ENCODE measurements around the gene GPR142.

GPR142 gene

DNA sequence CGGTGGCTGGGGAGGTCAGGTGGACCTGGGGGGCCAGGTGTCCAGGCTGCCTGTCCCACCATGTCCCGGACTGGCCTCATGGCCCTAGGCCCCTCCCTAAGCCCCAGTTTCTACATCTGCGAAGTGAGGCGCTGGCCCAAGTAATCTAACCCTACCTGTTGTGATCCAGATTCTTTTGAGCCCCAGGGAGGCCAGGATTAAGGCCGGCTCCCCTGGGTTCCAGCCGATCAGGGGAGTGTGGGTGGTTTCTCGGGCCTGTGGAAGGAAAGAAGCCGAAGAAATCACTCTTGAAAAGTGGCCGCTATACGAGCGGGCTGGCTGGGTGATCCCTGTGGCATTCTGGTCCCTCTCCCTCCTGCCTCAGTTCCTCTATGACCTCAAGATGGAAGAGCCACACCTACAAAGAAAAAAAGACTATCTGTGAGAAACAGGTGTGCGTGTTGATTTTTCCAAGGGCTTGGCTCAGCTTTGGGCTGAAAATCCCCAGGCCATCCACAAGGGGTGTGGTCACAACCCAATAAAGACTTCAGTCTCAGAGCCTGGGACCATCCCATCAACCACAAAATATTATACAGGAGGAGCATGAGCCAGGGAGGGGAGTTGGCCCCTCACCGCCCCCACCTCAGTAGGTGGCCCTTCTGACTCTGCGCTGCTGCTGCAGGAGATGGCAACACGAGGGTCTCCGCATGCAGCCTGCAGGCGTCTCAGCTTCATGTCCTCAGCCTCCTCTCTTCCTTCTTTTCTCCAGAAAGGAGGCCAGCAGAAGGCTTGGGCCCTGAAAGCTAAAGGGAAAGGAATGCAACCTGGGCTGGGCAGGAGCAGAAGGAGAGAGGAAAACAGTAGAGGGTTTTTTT lies 20.3 kb downstream of the GPR142 start:
- no peak overlapping the region for H3K4me3 ChIP-seq (ENCODE audit: low read depth in 1 of 2, low read length in 2 of 2)
- no peaks in the 10 kb centered on the region for H4K20me1 ChIP-seq (ENCODE audit: insufficient read depth, low read length)
- H3K36me3 ChIP-seq (ENCODE audit: insufficient read depth, low read length), result no peaks in the 10 kb centered on the region
- H3K27me3 ChIP-seq (ENCODE audit: insufficient read depth, low read length, poor library complexity), result no peaks in the 10 kb centered on the region
- no peak for ATAC-seq (ENCODE audit: insufficient read depth, low read depth)
- H3K4me2 ChIP-seq (ENCODE audit: insufficient read depth, low read length), result no peak overlapping the region
- no peaks in the 10 kb centered on the region for H3K9me3 ChIP-seq (ENCODE audit: insufficient read depth, low read length, severe bottlenecking)
- H3K9ac ChIP-seq (ENCODE audit: low read depth, low read length), result no peak overlapping the region
- H2AFZ ChIP-seq (ENCODE audit: low read depth, low read length), result no peak overlapping the region
- DNase-seq, result no peak
- no peaks in the 10 kb centered on the region for H3K4me1 ChIP-seq (ENCODE audit: insufficient read depth, low read length)
- H3K79me2 ChIP-seq (ENCODE audit: insufficient read depth, low read length), result no peaks in the 10 kb centered on the region
- TF ChIP-seq, protein P1, sequence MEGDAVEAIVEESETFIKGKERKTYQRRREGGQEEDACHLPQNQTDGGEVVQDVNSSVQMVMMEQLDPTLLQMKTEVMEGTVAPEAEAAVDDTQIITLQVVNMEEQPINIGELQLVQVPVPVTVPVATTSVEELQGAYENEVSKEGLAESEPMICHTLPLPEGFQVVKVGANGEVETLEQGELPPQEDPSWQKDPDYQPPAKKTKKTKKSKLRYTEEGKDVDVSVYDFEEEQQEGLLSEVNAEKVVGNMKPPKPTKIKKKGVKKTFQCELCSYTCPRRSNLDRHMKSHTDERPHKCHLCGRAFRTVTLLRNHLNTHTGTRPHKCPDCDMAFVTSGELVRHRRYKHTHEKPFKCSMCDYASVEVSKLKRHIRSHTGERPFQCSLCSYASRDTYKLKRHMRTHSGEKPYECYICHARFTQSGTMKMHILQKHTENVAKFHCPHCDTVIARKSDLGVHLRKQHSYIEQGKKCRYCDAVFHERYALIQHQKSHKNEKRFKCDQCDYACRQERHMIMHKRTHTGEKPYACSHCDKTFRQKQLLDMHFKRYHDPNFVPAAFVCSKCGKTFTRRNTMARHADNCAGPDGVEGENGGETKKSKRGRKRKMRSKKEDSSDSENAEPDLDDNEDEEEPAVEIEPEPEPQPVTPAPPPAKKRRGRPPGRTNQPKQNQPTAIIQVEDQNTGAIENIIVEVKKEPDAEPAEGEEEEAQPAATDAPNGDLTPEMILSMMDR (IDR thresholded peaks at IDR 0.05; ENCODE audit: borderline replicate concordance, extremely low read depth, low read length, poor library complexity, severe bottlenecking), result no peak
- TF ChIP-seq EZH2 (IDR thresholded peaks at IDR 0.05; ENCODE audit: borderline replicate concordance, low read depth, low read length, severe bottlenecking), result no peak
- no peak overlapping the region for H3K27ac ChIP-seq (ENCODE audit: low read length)

DNA sequence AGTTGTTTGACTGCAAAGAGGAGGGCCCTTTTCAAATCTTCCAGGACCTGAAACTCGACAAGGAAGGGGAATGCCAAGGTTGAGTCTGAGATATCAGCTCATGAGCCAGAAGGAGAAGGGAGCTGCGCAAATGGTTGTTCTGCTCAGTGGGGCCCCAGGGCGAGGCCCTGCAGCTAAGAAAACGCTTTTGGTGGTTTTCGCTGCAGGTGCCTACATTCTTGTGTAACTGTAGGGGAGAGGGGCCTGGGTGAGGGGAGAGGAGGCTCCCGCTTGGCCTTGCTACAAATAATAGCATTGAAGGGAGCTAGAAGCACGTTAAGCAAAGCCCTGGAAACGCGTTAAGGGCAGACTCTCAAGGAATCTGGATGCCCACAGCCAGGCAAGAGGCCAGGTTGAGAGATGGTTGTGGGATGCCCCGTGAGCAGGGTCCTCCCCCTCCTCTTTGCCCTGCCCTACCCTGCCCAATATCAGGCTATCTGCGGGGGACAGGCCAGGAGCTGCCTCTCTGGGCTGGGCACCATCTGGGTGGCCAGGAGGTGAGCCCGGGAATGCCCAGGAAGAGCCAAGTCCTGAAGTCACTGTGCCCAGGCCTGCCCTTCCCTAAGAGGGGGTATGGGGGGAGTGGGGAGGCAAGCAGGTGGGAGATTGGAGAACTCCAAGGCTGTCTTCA lies 21.9 kb downstream of the GPR142 start:
- DNase-seq (no peak), ATAC-seq (ENCODE audit: insufficient read depth, low read depth) (no peak)
- H2AFZ ChIP-seq (ENCODE audit: low read depth, low read length), result no peak overlapping the region
- no peaks in the 10 kb centered on the region for H4K20me1 ChIP-seq (ENCODE audit: insufficient read depth, low read length)
- no peak overlapping the region for H3K4me3 ChIP-seq (ENCODE audit: low read depth in 1 of 2, low read length in 2 of 2)
- no peaks in the 10 kb centered on the region for H3K36me3 ChIP-seq (ENCODE audit: insufficient read depth, low read length)
- TF ChIP-seq, protein P1 (IDR thresholded peaks at IDR 0.05; ENCODE audit: borderline replicate concordance, extremely low read depth, low read length, poor library complexity, severe bottlenecking), result no peak
- no peak for TF ChIP-seq EZH2 (IDR thresholded peaks at IDR 0.05; ENCODE audit: borderline replicate concordance, low read depth, low read length, severe bottlenecking)
- H3K79me2 ChIP-seq (ENCODE audit: insufficient read depth, low read length), result no peaks in the 10 kb centered on the region
- H3K4me1 ChIP-seq (ENCODE audit: insufficient read depth, low read length), result no peaks in the 10 kb centered on the region
- peaks cover 3% of the 10 kb centered on the region for H3K27me3 ChIP-seq (ENCODE audit: insufficient read depth, low read length, poor library complexity)
- no peak overlapping the region for H3K27ac ChIP-seq (ENCODE audit: low read length)
- H3K9me3 ChIP-seq (ENCODE audit: insufficient read depth, low read length, severe bottlenecking), result no peaks in the 10 kb centered on the region
- H3K4me2 ChIP-seq (ENCODE audit: insufficient read depth, low read length), result no peak overlapping the region
- no peak overlapping the region for H3K9ac ChIP-seq (ENCODE audit: low read depth, low read length)

DNA sequence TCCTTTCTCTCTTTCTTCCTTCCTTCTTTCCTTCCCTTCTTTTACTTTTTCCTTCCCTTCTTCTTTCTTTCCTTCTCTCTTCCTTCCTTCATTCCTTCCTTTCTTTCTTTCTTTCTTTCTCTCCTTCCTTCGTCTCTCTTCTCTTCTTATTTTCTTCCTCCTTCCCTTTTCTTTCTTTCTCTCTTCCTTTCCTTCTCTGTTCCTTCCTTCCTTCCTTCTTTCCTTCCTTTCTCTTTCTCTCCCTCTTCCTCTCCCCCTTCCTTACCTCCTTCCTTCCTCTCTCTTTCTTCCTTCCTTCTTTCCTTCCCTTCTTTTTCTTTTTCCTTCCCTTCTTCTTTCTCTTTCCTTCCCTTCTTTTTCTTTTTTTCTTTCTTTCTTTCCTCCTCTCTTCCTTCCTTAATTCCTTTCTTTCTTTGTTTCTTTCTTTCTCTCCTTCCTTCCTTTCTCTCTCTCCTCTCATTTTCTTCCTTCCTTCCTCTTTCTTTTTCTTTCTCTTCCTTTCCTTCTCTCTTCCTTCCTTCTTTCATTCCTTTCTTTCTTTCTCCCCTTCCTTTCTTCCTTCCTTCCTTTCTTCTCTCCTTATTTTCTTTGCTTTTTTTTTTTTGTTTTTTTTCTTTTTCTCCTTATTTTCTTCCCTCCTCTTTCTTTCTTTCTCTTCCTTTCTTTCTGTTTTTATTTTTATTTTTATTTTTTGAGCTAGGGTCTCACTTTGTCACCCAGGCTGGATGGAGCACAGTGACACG lies 22.8 kb downstream of the GPR142 start:
- H3K79me2 ChIP-seq (ENCODE audit: insufficient read depth, low read length), result no peaks in the 10 kb centered on the region
- H3K9ac ChIP-seq (ENCODE audit: low read depth, low read length), result no peak overlapping the region
- ATAC-seq (ENCODE audit: insufficient read depth, low read depth) (no peak), DNase-seq (no peak)
- H3K27me3 ChIP-seq (ENCODE audit: insufficient read depth, low read length, poor library complexity), result peaks cover 3% of the 10 kb centered on the region
- H3K9me3 ChIP-seq (ENCODE audit: insufficient read depth, low read length, severe bottlenecking), result no peaks in the 10 kb centered on the region
- H3K36me3 ChIP-seq (ENCODE audit: insufficient read depth, low read length), result no peaks in the 10 kb centered on the region
- H2AFZ ChIP-seq (ENCODE audit: low read depth, low read length), result no peak overlapping the region
- TF ChIP-seq, protein P1 (IDR thresholded peaks at IDR 0.05; ENCODE audit: borderline replicate concordance, extremely low read depth, low read length, poor library complexity, severe bottlenecking), result no peak
- TF ChIP-seq EZH2 (IDR thresholded peaks at IDR 0.05; ENCODE audit: borderline replicate concordance, low read depth, low read length, severe bottlenecking), result no peak
- no peak overlapping the region for H3K4me3 ChIP-seq (ENCODE audit: low read depth in 1 of 2, low read length in 2 of 2)
- no peak overlapping the region for H3K4me2 ChIP-seq (ENCODE audit: insufficient read depth, low read length)
- H3K4me1 ChIP-seq (ENCODE audit: insufficient read depth, low read length), result no peaks in the 10 kb centered on the region
- no peaks in the 10 kb centered on the region for H4K20me1 ChIP-seq (ENCODE audit: insufficient read depth, low read length)
- H3K27ac ChIP-seq (ENCODE audit: low read length), result no peak overlapping the region
